GM23338 (cell line): Measurements from ENCODE around the gene SPART. TPM values are rescaled to one million over a fixed set of nuclear protein-coding genes. Genes with fewer than 3 reads are reported as not detected.

Source experiments
- ATAC-seq: fragments of 200-7000 bp; cut with Tn5 transposase; 3 replicates; pipeline ENCODE4 v1.9.1; 2020
- DNase-seq: peaks from one replicate; pipeline ENCODE4 v3.0.0-alpha.2; 2015; ENCODE audit warnings: low spot score
- H2AFZ ChIP-seq: fragments of 200-600 bp; sonication (generic); 2 replicates; pipeline ENCODE4 v1.8.0; 2016; ENCODE audit warnings: antibody characterized with exemption, mild to moderate bottlenecking, moderate library complexity
- H3F3A ChIP-seq: fragments of 200-600 bp; sonication (generic); replicated peaks from 2 replicates; pipeline ENCODE4 v1.8.0; 2017; ENCODE audit warnings: antibody characterized with exemption, mixed run types, low read depth
- H3K27ac ChIP-seq: fragments of 200-600 bp; sonication (generic); 2 replicates; pipeline ENCODE4 v1.6.1; 2016; ENCODE audit warnings: low read depth
- H3K27me3 ChIP-seq: fragments of 200-600 bp; sonication (generic); 2 replicates; pipeline ENCODE4 v1.8.0; 2016; ENCODE audit warnings: mild to moderate bottlenecking, mixed run types, moderate library complexity; ENCODE audit not compliant: insufficient read depth
- H3K36me3 ChIP-seq: fragments of 200-600 bp; sonication (generic); 2 replicates; pipeline ENCODE4 v1.8.0; 2016; ENCODE audit warnings: mild to moderate bottlenecking; ENCODE audit not compliant: insufficient read depth
- H3K4me1 ChIP-seq: fragments of 200-600 bp; sonication (generic); 2 replicates; pipeline ENCODE4 v1.8.0; 2016; ENCODE audit warnings: mild to moderate bottlenecking, moderate library complexity; ENCODE audit not compliant: insufficient read depth
- H3K4me2 ChIP-seq: fragments of 200-600 bp; sonication (generic); 2 replicates; pipeline ENCODE4 v1.7.1; 2017; ENCODE audit warnings: mixed run types
- H3K4me3 ChIP-seq: fragments of 200-600 bp; sonication (generic); 2 replicates; pipeline ENCODE4 v1.6.1; 2016; ENCODE audit warnings: mixed run types
- H3K79me2 ChIP-seq: fragments of 200-600 bp; sonication (generic); replicated peaks from 2 replicates; pipeline ENCODE4 v1.8.0; 2017; ENCODE audit warnings: mild to moderate bottlenecking; ENCODE audit not compliant: insufficient read depth
- H3K9me2 ChIP-seq: fragments of 200-600 bp; sonication (generic); 2 replicates; pipeline ENCODE4 v1.8.0; 2017; ENCODE audit not compliant: insufficient read depth
- H4K20me1 ChIP-seq: fragments of 200-600 bp; sonication (generic); replicated peaks from 2 replicates; pipeline ENCODE4 v1.8.0; 2017; ENCODE audit warnings: mild to moderate bottlenecking; ENCODE audit not compliant: insufficient read depth
- H3K27ac Mint-ChIP-seq: 2 replicates; pipeline ENCODE4 v1.8.0; 2020; ENCODE audit warnings: inconsistent platforms, mild to moderate bottlenecking, moderate library complexity, mixed read lengths
- H3K27me3 Mint-ChIP-seq: 3 replicates; pipeline ENCODE4 v1.8.0; 2022; ENCODE audit warnings: low read depth, mild to moderate bottlenecking, moderate library complexity, mixed read lengths, inconsistent platforms; ENCODE audit not compliant: insufficient read depth, poor library complexity
- H3K36me3 Mint-ChIP-seq: 3 replicates; pipeline ENCODE4 v1.8.0; 2021; ENCODE audit warnings: low read depth, mild to moderate bottlenecking, inconsistent platforms, moderate library complexity, mixed read lengths
- H3K4me1 Mint-ChIP-seq: 3 replicates; pipeline ENCODE4 v1.8.0; 2020; ENCODE audit warnings: mild to moderate bottlenecking, inconsistent platforms, mixed read lengths
- H3K4me3 Mint-ChIP-seq: 3 replicates; pipeline ENCODE4 v1.8.0; 2021; ENCODE audit warnings: moderate library complexity, mild to moderate bottlenecking, inconsistent platforms, mixed read lengths
- H3K9me3 Mint-ChIP-seq: 3 replicates; pipeline ENCODE4 v1.8.0; 2020; ENCODE audit warnings: moderate library complexity, mild to moderate bottlenecking, inconsistent platforms, mixed read lengths
- CREB1 ChIP-seq: fragments of 250-450 bp; sonication (Bioruptor Pico); IDR thresholded peaks from 2 replicates; pipeline ENCODE4 v1.5.0; 2020; ENCODE audit warnings: low read depth, mild to moderate bottlenecking, moderate library complexity
- EZH2 ChIP-seq: fragments of 200-600 bp; sonication (generic); IDR thresholded peaks from one replicate; pipeline ENCODE4 v1.8.0; 2017; ENCODE audit warnings: antibody characterized with exemption, mild to moderate bottlenecking, low read depth; ENCODE audit not compliant: unreplicated experiment
- EZH2phosphoT487 ChIP-seq: fragments of 200-600 bp; sonication (generic); IDR thresholded peaks from one replicate; pipeline ENCODE4 v1.8.1; 2018; ENCODE audit warnings: antibody characterized with exemption; ENCODE audit not compliant: unreplicated experiment
- NANOG ChIP-seq: IDR thresholded peaks from 2 replicates; pipeline ENCODE4 v1.6.1; 2016; ENCODE audit warnings: antibody characterized with exemption, borderline replicate concordance
- POLR2AphosphoS5 ChIP-seq: IDR thresholded peaks from 2 replicates; pipeline ENCODE4 v1.6.1; 2016; ENCODE audit warnings: antibody characterized with exemption, low read depth
- ZNF114 ChIP-seq: fragments of 250-450 bp; sonication (Bioruptor Pico); IDR thresholded peaks from 2 replicates; pipeline ENCODE4 v1.5.0; 2020; ENCODE audit warnings: mild to moderate bottlenecking, moderate library complexity
- ZNF331 ChIP-seq: fragments of 250-450 bp; sonication (Bioruptor Pico); IDR thresholded peaks from 2 replicates; pipeline ENCODE4 v1.5.0; 2020; ENCODE audit warnings: low read depth, mild to moderate bottlenecking, moderate library complexity
- polyA plus RNA-seq: library from polyadenylated mRNA; unstranded; fragments of >200 nt; fragmentation: Nextera tagmentation; extraction: Ambion mirVana; gene quantifications from 2 replicates; pipeline ENCODE4 v1.2.1, GENCODE V29; 2016
- total RNA-seq: library from RNA; depleted of rRNA; stranded (reverse); fragments of >200 nt; shearing (Covaris generic); gene quantifications from 2 replicates; pipeline ENCODE4 v1.2.3, GENCODE V29; 2014
- TF ChIP-seq, protein P1 (sequence below): IDR thresholded peaks from one replicate; pipeline ENCODE4 v1.6.1; 2018; ENCODE audit warnings: antibody characterized with exemption; ENCODE audit not compliant: unreplicated experiment
- TF ChIP-seq, protein P2 (sequence below): fragments of 250-450 bp; sonication (Bioruptor Pico); IDR thresholded peaks from 2 replicates; pipeline ENCODE4 v1.5.0; 2020; ENCODE audit warnings: mild to moderate bottlenecking, moderate library complexity

Gene SPART
- total and polyA plus RNA-seq, 2 experiments from 2014 or later: 109 to 116 TPM

DNA sequence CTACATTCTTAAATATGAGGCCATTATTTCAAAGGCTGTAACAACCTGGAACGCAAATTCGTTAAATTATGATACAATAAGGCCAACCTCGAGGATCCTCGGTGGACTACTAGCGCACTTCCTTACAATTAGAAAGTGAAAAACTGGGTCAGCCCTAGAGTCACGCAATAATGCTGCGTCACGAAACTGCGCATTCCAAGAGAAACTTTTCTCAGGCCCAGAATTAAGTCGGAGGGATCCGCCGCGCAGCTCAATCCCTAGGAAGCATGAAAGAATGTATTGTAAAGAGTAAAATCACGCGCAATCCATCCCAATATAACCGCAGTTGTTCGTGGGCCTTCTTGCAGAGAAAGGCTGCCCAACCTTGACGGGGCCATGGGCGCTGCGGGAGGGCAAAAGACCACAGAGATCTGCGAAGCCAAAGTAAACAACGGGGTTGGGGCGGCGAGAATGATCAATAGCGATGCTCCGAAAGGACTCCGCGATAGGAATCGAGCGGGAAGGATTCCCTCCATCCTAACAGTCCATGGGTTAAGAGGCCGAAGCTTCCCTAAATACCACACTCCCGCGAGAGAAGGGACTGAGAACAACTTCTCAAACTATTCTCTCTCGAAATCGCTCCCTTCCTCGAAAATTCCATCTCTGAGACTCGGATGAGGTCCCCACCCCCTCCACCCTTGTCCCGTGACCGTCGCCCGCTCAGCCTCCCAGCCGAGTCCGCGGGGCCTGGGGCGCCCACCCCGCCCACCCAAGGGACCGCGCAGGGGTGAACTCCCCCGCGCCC lies 564 bp downstream of the SPART start (continued):
- TF ChIP-seq, protein P1, sequence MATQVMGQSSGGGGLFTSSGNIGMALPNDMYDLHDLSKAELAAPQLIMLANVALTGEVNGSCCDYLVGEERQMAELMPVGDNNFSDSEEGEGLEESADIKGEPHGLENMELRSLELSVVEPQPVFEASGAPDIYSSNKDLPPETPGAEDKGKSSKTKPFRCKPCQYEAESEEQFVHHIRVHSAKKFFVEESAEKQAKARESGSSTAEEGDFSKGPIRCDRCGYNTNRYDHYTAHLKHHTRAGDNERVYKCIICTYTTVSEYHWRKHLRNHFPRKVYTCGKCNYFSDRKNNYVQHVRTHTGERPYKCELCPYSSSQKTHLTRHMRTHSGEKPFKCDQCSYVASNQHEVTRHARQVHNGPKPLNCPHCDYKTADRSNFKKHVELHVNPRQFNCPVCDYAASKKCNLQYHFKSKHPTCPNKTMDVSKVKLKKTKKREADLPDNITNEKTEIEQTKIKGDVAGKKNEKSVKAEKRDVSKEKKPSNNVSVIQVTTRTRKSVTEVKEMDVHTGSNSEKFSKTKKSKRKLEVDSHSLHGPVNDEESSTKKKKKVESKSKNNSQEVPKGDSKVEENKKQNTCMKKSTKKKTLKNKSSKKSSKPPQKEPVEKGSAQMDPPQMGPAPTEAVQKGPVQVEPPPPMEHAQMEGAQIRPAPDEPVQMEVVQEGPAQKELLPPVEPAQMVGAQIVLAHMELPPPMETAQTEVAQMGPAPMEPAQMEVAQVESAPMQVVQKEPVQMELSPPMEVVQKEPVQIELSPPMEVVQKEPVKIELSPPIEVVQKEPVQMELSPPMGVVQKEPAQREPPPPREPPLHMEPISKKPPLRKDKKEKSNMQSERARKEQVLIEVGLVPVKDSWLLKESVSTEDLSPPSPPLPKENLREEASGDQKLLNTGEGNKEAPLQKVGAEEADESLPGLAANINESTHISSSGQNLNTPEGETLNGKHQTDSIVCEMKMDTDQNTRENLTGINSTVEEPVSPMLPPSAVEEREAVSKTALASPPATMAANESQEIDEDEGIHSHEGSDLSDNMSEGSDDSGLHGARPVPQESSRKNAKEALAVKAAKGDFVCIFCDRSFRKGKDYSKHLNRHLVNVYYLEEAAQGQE: no peak
- TF ChIP-seq NANOG (no peak), CREB1 (CRISPR knock-in tag) (peak; percentile 74), POLR2AphosphoS5 (peak; percentile 23; the same call in 1 of the 2 replicates)

DNA sequence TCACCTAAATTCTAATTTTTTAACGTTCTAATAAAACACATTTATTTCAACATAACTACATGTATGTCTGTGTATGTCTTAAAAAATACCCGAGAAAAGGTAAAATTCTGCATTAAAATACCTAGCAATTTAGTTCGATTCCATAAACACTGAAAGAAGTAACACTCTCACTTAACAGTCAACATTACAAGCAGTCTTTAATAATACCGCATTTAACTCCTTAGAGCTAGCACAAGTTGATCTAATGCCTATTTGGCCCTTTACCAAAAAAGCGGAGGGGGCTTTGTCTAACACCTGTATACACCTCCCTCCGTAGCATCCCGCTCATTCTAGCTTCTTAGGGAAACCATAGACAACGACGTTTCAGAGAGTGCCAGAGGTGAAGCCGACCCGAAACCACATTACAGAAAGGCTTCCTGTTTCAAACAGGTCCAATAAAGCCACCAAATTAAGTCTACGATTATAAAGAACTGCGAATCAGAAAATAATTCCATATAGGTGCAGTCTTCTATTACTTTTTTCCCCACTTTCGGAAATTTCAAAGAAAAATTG lies 1.2 kb downstream of the SPART start:
- H3K4me2 ChIP-seq: peak overlapping the region; percentile 81
- H3K27ac ChIP-seq: peak overlapping the region; percentile 95
- H3K79me2 ChIP-seq: peaks cover 56% of the 10 kb centered on the region
- H4K20me1 ChIP-seq: no peaks in the 10 kb centered on the region
- Mint-ChIP-seq H3K27ac (peak overlapping the region; percentile 95), H3K36me3 (no peaks in the 10 kb centered on the region), H3K9me3 (no peaks in the 10 kb centered on the region), H3K27me3 (peaks cover 19% of the 10 kb centered on the region), H3K4me1 (peaks cover 21% of the 10 kb centered on the region), H3K4me3 (peak overlapping the region; percentile 92)
- H3K4me3 ChIP-seq: peak overlapping the region; percentile 58
- peak; percentile 36 for DNase-seq
- H3K36me3 ChIP-seq: no peaks in the 10 kb centered on the region
- no peaks in the 10 kb centered on the region for H3K27me3 ChIP-seq
- H3K4me1 ChIP-seq: peaks cover 35% of the 10 kb centered on the region
- no peaks in the 10 kb centered on the region for H3K9me2 ChIP-seq
- H2AFZ ChIP-seq: no peak overlapping the region
- peak; percentile 14 for ATAC-seq
- H3F3A ChIP-seq: no peaks in the 10 kb centered on the region
- TF ChIP-seq ZNF331 (CRISPR knock-in tag) (no peak), POLR2AphosphoS5 (no peak), EZH2phosphoT487 (no peak), ZNF114 (CRISPR knock-in tag) (no peak), EZH2 (no peak)
- TF ChIP-seq, protein P1: no peak
- TF ChIP-seq, protein P2, sequence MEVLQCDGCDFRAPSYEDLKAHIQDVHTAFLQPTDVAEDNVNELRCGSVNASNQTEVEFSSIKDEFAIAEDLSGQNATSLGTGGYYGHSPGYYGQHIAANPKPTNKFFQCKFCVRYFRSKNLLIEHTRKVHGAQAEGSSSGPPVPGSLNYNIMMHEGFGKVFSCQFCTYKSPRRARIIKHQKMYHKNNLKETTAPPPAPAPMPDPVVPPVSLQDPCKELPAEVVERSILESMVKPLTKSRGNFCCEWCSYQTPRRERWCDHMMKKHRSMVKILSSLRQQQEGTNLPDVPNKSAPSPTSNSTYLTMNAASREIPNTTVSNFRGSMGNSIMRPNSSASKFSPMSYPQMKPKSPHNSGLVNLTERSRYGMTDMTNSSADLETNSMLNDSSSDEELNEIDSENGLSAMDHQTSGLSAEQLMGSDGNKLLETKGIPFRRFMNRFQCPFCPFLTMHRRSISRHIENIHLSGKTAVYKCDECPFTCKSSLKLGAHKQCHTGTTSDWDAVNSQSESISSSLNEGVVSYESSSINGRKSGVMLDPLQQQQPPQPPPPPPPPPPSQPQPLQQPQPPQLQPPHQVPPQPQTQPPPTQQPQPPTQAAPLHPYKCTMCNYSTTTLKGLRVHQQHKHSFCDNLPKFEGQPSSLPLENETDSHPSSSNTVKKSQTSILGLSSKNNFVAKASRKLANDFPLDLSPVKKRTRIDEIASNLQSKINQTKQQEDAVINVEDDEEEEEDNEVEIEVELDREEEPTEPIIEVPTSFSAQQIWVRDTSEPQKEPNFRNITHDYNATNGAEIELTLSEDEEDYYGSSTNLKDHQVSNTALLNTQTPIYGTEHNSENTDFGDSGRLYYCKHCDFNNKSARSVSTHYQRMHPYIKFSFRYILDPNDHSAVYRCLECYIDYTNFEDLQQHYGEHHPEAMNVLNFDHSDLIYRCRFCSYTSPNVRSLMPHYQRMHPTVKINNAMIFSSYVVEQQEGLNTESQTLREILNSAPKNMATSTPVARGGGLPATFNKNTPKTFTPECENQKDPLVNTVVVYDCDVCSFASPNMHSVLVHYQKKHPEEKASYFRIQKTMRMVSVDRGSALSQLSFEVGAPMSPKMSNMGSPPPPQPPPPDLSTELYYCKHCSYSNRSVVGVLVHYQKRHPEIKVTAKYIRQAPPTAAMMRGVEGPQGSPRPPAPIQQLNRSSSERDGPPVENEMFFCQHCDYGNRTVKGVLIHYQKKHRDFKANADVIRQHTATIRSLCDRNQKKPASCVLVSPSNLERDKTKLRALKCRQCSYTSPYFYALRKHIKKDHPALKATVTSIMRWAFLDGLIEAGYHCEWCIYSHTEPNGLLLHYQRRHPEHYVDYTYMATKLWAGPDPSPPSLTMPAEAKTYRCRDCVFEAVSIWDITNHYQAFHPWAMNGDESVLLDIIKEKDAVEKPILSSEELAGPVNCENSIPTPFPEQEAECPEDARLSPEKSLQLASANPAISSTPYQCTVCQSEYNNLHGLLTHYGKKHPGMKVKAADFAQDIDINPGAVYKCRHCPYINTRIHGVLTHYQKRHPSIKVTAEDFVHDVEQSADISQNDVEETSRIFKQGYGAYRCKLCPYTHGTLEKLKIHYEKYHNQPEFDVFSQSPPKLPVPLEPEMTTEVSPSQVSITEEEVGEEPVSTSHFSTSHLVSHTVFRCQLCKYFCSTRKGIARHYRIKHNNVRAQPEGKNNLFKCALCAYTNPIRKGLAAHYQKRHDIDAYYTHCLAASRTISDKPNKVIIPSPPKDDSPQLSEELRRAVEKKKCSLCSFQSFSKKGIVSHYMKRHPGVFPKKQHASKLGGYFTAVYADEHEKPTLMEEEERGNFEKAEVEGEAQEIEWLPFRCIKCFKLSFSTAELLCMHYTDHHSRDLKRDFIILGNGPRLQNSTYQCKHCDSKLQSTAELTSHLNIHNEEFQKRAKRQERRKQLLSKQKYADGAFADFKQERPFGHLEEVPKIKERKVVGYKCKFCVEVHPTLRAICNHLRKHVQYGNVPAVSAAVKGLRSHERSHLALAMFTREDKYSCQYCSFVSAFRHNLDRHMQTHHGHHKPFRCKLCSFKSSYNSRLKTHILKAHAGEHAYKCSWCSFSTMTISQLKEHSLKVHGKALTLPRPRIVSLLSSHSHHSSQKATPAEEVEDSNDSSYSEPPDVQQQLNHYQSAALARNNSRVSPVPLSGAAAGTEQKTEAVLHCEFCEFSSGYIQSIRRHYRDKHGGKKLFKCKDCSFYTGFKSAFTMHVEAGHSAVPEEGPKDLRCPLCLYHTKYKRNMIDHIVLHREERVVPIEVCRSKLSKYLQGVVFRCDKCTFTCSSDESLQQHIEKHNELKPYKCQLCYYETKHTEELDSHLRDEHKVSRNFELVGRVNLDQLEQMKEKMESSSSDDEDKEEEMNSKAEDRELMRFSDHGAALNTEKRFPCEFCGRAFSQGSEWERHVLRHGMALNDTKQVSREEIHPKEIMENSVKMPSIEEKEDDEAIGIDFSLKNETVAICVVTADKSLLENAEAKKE (CRISPR knock-in tag): no peak
